ENCODE measurements around the gene SPEF1.

The SPEF1 gene

GRCh38 chr20:3788685-3789155 is 7.5 kb upstream of the SPEF1 start:
- Histone ChIP-seq H3K9me3 (ENCODE audit: control insufficient read depth, insufficient read depth, low read length) (no peaks in the 10 kb centered on the region), H3K4me1 (ENCODE audit: control insufficient read depth, low read length) (peaks cover 41% of the 10 kb centered on the region), H3K27me3 (ENCODE audit: control insufficient read depth, low read length) (no peaks in the 10 kb centered on the region), H3K9me2 (replicated peaks; ENCODE audit: control insufficient read depth, low read length) (no peaks in the 10 kb centered on the region), H3K79me2 (ENCODE audit: control insufficient read depth, low read length) (peaks cover 34% of the 10 kb centered on the region), H3F3A (ENCODE audit: control insufficient read depth, insufficient read depth) (peaks cover 6% of the 10 kb centered on the region; the same call in 1 of the 2 replicates), H4K20me1 (ENCODE audit: control insufficient read depth, insufficient read depth, low read depth, low read length) (peaks cover 9% of the 10 kb centered on the region; the same call in 1 of the 2 replicates), H3K4me3 (ENCODE audit: low read length) (no peak overlapping the region), H3K4me2 (ENCODE audit: low read length) (peak overlapping the region; percentile 26; the same call in 1 of the 2 replicates), H3K36me3 (ENCODE audit: control insufficient read depth, low read length) (peaks cover 16% of the 10 kb centered on the region), H3K27ac (ENCODE audit: low read depth, low read length) (no peak overlapping the region)
- TF ChIP-seq EZH2phosphoT487 (IDR thresholded peaks at IDR 0.05; ENCODE audit: borderline replicate concordance, low read length) (no peak), CTCF (IDR thresholded peaks at IDR 0.05; ENCODE audit: low read depth, low read length, poor library complexity, severe bottlenecking) (no peak)

GRCh38 chr20:3787324-3788014 is 6.2 kb upstream of the SPEF1 start:
- Histone ChIP-seq H3K27ac (ENCODE audit: low read depth, low read length) (no peak overlapping the region), H3K4me1 (ENCODE audit: control insufficient read depth, low read length) (peaks cover 41% of the 10 kb centered on the region), H3K9me3 (ENCODE audit: control insufficient read depth, insufficient read depth, low read length) (no peaks in the 10 kb centered on the region), H3F3A (ENCODE audit: control insufficient read depth, insufficient read depth) (peaks cover 7% of the 10 kb centered on the region), H3K36me3 (ENCODE audit: control insufficient read depth, low read length) (peaks cover 21% of the 10 kb centered on the region), H3K4me3 (ENCODE audit: low read length) (peak overlapping the region; percentile 77), H3K27me3 (ENCODE audit: control insufficient read depth, low read length) (no peaks in the 10 kb centered on the region), H3K9me2 (replicated peaks; ENCODE audit: control insufficient read depth, low read length) (no peaks in the 10 kb centered on the region), H3K79me2 (ENCODE audit: control insufficient read depth, low read length) (peaks cover 40% of the 10 kb centered on the region), H4K20me1 (ENCODE audit: control insufficient read depth, insufficient read depth, low read depth, low read length) (peaks cover 9% of the 10 kb centered on the region; the same call in 1 of the 2 replicates), H3K4me2 (ENCODE audit: low read length) (peak overlapping the region; percentile 97)
- TF ChIP-seq CTCF (IDR thresholded peaks at IDR 0.05; ENCODE audit: low read depth, low read length, poor library complexity, severe bottlenecking) = no peak
- no peak for TF ChIP-seq EZH2phosphoT487 (IDR thresholded peaks at IDR 0.05; ENCODE audit: borderline replicate concordance, low read length)

DNA sequence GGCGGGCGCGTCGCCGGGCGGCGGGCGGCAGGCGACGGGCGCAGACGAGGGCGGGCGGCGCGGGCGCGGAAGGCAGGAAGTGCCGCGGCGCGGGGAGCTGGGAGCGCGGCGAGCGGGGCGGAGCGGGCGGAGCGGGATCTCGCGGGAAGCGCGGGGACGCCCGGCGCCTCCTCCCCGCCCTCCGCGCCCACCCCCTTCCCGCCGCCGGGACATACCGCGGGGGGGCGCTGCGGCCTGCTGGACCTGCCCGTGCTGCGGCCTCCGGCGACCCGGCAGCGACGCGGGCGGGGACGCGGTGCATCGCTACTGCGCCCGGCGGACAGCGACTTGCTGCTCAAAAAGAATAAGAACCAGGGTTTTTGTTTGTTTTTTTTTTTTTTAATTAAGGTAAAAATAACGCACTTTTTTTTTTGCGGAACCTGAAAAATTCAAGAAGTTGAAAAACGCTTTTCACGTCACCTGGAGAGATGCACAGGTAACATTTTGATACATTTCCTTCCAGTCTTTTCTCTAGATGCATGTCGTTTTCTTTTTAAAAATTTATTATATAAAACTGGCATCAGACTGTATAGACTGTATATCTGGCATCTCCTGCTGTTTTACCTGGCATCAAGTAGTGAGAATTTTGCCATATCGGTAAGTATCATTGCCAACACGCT is 5.5 kb upstream of the SPEF1 start, which contains the start of gene CENPB:
CENPB (minus strand) TSS at position 76 of the 659 bp plus-strand sequence. CDS start 257 bp downstream, outside the sequence.
- Histone ChIP-seq H3K27me3 (ENCODE audit: control insufficient read depth, low read length) (no peaks in the 10 kb centered on the region), H3K4me3 (ENCODE audit: low read length) (peak within 1 kb of the TSS; percentile 88), H3K27ac (ENCODE audit: low read depth, low read length) (no peak within 1 kb of the TSS), H3K9me2 (replicated peaks; ENCODE audit: control insufficient read depth, low read length) (no peaks in the 10 kb centered on the region), H3K4me2 (ENCODE audit: low read length) (peak within 1 kb of the TSS; percentile 97), H3K79me2 (ENCODE audit: control insufficient read depth, low read length) (peaks cover 40% of the 10 kb centered on the region), H3F3A (ENCODE audit: control insufficient read depth, insufficient read depth) (peaks cover 10% of the 10 kb centered on the region), H3K4me1 (ENCODE audit: control insufficient read depth, low read length) (peaks cover 41% of the 10 kb centered on the region), H3K9me3 (ENCODE audit: control insufficient read depth, insufficient read depth, low read length) (no peaks in the 10 kb centered on the region), H4K20me1 (ENCODE audit: control insufficient read depth, insufficient read depth, low read depth, low read length) (peaks cover 9% of the 10 kb centered on the region; the same call in 1 of the 2 replicates), H3K36me3 (ENCODE audit: control insufficient read depth, low read length) (peaks cover 21% of the 10 kb centered on the region)
- peak; percentile 59 for TF ChIP-seq CTCF (IDR thresholded peaks at IDR 0.05; ENCODE audit: low read depth, low read length, poor library complexity, severe bottlenecking)
- no peak for TF ChIP-seq EZH2phosphoT487 (IDR thresholded peaks at IDR 0.05; ENCODE audit: borderline replicate concordance, low read length)

Measured in DOHH2 (cell line).